ENCODE results near the gene THAP11. TPM values are rescaled to one million over a fixed set of nuclear protein-coding genes. Genes with fewer than 3 reads are reported as not detected.
A peak's percentile ranks its signal among the peaks of the same experiment; 100 is the strongest.
"Not testable (repeated sequence)": the region's sequence is repeated elsewhere in the genome, so short reads cannot be mapped to it uniquely, and the experiment has no call there.

Gene THAP11
- polyA plus RNA-seq, 4 donors, result 27.7 to 34.1 (median 29.6) TPM

- DNase-seq (ENCODE audit: low read depth in 4 of 4, low spot score in 3 of 4), result peak; percentile 83 to 88 (median 86)
Measured at GRCh38 chr16:67833415-67834241, 8.5 kb upstream of the THAP11 start.

- DNase-seq (ENCODE audit: low read depth in 4 of 4, low spot score in 3 of 4), result no peak
Measured at GRCh38 chr16:67834242-67834614, 7.9 kb upstream of the THAP11 start.

DNA sequence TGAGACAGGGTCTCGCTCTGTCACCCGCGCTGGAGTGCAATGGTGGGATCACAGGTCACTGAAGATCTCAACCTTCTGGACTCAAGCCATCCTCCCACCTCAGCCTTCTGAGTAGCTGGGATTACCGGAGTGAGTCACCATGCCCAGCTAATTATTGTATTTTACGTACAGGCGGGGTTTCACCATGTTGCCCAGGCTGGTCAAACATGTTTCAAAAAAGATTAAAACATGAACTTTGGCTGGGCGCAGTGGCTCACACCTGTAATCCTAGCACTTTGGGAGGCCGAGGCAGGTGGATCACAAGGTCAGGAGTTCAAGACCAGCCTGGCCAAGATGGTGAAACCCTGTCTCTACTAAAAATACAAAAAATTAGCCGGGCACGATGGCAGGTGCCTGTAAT lies 4.9 kb upstream of the THAP11 start:
- not testable (repeated sequence) for DNase-seq (ENCODE audit: low read depth in 4 of 4, low spot score in 3 of 4)

DNA sequence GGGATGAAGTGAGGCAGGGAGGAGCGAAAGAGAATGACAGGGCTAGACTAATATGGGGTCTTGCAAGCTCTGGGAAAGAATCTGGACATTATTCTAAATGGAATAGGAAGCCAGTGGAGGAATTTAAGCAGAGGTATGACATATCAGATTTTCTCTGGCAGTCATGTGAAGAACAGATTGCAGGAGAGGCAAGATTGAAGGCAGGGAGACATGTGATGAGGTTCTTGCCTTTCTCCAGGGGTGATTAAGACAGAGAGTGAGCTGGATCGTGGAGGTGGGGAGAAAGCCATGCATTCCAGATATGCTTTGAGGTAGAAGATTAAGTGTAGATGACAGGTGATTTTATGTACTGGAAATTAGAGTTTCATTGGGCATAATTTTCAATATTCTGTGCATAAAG lies 4.3 kb upstream of the THAP11 start:
- no peak for DNase-seq (ENCODE audit: low read depth in 4 of 4, low spot score in 3 of 4)

DNA sequence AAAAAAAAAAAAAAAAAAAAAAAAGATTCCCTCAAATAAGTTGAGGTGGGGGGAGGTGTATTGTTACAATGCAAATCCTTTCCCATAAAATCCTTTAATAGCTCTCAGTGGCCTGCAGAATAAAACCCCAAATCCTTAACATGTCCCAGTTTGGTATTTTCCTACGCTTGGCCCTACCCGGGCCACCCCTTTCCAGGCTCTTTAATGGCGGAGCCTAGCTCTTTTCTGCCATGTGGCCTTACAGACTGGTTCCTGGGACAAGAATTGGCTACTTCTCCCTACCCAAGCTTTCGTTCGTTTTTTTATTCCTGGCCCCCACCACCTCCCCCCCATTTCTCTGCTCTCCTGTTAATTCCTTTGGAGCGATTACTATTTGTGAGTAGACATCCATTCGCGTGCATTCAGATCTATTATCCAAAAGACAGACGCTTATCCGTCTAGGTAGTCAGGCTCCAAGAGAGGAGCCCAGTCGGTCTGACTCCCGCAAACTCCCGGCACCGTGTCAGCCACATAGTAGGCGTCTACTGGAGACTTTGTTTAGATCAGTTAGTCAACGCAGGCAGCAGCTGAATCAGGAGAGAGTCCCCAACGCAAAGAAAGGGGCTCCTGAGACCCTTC lies 813 bp upstream of the THAP11 start:
- no peak for DNase-seq (ENCODE audit: low read depth in 4 of 4, low spot score in 3 of 4)

DNA sequence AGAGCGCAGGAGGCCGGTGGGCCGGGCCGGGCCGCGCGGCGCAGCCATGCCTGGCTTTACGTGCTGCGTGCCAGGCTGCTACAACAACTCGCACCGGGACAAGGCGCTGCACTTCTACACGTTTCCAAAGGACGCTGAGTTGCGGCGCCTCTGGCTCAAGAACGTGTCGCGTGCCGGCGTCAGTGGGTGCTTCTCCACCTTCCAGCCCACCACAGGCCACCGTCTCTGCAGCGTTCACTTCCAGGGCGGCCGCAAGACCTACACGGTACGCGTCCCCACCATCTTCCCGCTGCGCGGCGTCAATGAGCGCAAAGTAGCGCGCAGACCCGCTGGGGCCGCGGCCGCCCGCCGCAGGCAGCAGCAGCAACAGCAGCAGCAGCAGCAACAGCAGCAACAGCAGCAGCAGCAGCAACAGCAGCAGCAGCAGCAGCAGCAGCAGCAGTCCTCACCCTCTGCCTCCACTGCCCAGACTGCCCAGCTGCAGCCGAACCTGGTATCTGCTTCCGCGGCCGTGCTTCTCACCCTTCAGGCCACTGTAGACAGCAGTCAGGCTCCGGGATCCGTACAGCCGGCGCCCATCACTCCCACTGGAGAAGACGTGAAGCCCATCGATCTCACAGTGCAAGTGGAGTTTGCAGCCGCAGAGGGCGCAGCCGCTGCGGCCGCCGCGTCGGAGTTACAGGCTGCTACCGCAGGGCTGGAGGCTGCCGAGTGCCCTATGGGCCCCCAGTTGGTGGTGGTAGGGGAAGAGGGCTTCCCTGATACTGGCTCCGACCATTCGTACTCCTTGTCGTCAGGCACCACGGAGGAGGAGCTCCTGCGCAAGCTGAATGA lies 606 bp downstream of the THAP11 start:
- no peak for DNase-seq (ENCODE audit: low read depth in 4 of 4, low spot score in 3 of 4)

GRCh38 chr16:67843343-67843765 lies 1.2 kb downstream of the THAP11 start:
- no peak for DNase-seq (ENCODE audit: low read depth in 4 of 4, low spot score in 3 of 4)

GRCh38 chr16:67844497-67844896 lies 2.4 kb downstream of the THAP11 start:
- no peak for DNase-seq (ENCODE audit: low read depth in 4 of 4, low spot score in 3 of 4)

GRCh38 chr16:67845291-67846062 lies 3.4 kb downstream of the THAP11 start:
- DNase-seq (ENCODE audit: low read depth in 4 of 4, low spot score in 3 of 4), result no peak

DNA sequence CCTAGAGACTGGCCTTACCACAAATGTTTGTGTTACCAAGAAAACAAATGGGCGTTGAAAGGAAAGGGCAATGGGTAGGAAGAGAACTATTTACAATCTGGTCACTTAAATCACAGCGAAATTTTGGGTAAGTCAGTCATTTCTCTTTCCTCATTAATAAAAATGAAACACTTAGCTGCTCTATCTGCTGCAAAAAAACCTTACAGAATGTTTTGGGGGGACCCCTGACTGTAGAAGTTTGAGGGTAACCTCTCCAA lies 3.9 kb downstream of the THAP11 start:
- no peak for DNase-seq (ENCODE audit: low read depth in 4 of 4, low spot score in 3 of 4)

GRCh38 chr16:67846320-67847063 lies 4.4 kb downstream of the THAP11 start, which contains the start of gene NUTF2:
Gene NUTF2, plus strand, starts transcription at chr16:67846933. Its CDS starts 18,198 bp downstream, at chr16:67865131.
- peak; percentile 90 to 94 (median 92) for DNase-seq (ENCODE audit: low read depth in 4 of 4, low spot score in 3 of 4)

- DNase-seq (ENCODE audit: low read depth in 4 of 4, low spot score in 3 of 4), result no peak
Measured at GRCh38 chr16:67847064-67847861, 5.1 kb downstream of the THAP11 start, which contains the start of gene CENPT. Gene CENPT, minus strand, starts transcription at chr16:67847693. Its CDS starts 13,834 bp downstream, at chr16:67833859.

DNA sequence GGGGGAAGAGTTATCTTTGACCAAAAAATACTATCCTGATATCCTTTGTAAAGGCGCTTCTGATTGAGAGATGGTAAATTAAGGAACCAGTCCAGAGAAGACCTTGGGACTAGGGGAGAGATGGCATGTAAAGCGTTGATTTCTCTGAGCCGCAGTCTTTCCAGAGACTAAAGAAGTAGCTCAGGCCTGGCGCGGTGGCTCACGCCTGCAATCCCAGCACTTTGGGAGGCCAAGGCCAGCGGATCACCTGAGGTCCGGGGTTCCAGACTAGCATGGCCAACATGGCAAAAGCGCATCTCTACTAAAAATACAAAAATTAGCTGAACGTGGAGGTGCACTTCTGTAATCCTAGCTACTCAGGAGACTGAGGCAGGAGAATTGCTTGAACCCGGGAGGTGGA lies 6.0 kb downstream of the THAP11 start:
- no peak for DNase-seq (ENCODE audit: low read depth in 4 of 4, low spot score in 3 of 4)

DNA sequence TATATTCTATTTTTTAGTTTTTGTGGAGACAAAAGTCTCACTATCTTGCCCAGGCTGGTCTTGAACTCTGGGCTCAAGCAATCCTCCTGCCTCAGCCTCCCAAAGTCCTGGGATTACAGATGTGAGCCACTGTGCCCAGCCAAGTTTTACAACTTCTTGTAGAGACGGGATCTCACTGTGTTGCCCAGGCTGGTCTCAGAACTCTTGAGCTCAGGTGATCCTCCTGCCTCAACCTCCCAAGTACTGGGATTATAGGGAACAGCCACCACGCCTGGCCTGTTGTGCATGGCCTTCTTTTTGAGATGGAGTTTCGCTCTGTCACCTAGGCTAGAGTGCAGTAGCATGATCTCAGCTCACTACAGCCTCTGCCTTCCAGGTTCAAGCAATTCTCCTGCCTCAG lies 11.6 kb downstream of the THAP11 start:
- DNase-seq (ENCODE audit: low read depth in 4 of 4, low spot score in 3 of 4), result no peak

DNA sequence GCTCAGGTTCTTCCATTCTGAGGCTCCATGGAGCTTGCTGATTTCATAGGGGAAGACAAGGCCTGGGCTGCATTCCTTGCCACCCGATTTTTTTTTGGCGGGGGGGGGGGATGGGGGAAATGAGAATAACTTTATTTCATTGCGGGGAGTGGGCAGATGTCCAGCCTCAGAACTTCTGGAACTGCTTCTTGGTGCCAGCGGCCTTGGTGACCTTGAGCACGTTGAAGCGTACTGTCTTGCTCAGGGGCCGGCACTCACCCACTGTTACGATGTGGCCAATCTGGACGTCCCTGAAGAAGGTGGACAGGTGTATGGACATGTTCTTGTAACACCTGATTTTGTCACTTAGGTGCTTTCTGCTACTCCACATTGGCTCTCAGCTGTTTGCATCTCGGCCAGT lies 13.7 kb downstream of the THAP11 start:
- no peak for DNase-seq (ENCODE audit: low read depth in 4 of 4, low spot score in 3 of 4)

DNA sequence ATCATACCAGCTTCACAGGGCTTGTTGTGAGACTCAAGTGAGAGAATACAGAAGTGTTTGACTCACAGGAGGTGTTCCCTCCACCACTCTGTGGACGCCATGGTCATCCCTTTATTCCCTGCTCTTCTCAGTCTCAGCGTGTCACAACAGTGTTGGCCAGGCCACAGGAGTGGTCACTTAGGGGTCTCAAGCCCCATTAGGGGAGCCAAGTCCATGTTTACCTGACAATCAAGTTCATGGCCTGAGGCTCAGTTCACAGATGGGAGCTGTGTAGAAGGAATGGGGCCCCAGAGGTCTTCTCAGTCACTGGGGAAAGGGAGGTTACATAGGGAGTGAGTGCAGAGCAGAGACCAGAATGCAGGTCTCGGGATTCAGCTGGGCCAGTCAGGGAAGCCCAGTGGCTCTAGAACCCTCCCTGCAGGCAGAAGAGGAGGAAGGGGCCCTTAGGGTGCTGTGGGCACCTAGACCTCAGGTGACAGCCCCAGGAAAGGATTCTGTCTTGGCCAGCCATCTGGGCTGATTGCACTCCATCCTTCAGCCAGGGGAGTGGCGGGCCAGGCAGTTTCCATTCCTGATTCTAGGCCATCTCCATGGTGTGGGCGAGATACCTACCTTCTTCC lies 14.9 kb downstream of the THAP11 start:
- no peak for DNase-seq (ENCODE audit: low read depth in 4 of 4, low spot score in 3 of 4)

DNA sequence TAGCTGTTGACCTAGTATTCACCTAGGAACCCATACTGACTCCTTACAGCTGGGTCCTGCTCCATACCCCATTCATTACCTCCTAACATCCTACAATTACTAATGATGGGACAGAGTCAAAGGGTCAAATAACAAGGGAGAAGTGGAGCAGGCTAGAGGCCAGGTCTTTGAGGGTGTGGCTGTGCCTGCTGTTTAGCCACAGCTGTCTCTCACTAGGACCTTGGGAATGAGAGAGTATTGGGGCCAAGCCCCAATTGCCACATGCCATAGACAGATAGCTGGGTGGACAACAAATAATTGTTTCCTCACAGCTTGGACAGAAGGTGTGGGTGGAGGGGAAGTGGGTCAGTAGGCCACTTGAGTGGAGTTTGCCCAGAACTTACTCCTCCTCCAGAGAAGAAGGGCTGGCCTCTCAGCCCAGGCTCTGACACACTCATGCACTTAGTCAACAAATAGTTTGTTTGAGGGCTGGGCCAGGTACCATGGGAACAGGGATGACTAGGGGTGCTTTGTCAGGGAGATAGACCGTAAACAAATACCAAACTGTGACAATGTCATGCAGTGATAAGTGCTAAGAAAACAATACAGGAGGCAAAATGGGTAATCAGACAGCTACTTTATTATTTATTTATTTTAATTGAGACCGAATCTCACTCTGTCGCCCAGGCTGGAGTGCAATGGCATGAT lies 15.6 kb downstream of the THAP11 start:
- DNase-seq (ENCODE audit: low read depth in 4 of 4, low spot score in 3 of 4), result no peak

GRCh38 chr16:67858500-67858899 lies 16.4 kb downstream of the THAP11 start:
- DNase-seq (ENCODE audit: low read depth in 4 of 4, low spot score in 3 of 4), result no peak
